ENCODE results near the gene CHP1. TPM values are rescaled to one million over a fixed set of nuclear protein-coding genes. Genes with fewer than 3 reads are reported as not detected.

Gene CHP1
- 55.8 TPM for polyA plus RNA-seq
- long read RNA-seq, donor 1, transcript CHP1-201 (7 exons, 3,329 nt), result major isoform, 9 of 80 reads
- long read RNA-seq, donor 1, partial matches to known transcripts, result 71 of 80 reads
- long read RNA-seq, donor 1, other reads (novel, unspliced or antisense), result 0 of 80 reads
- long read RNA-seq, donor 2, transcript CHP1-201 (7 exons, 3,329 nt), result major isoform, 13 of 13 reads
- long read RNA-seq, donor 2, partial matches to known transcripts, result 0 of 13 reads
- long read RNA-seq, donor 2, other reads (novel, unspliced or antisense), result 0 of 13 reads
- long read RNA-seq, donor 3, result 0 reads
- long read RNA-seq, donor 4, partial matches to known transcripts, result 0 of 3 reads
- long read RNA-seq, donor 4, other reads (novel, unspliced or antisense), result 0 of 3 reads
- long read RNA-seq, donor 5, transcript CHP1-201 (7 exons, 3,329 nt), result major isoform, 9 of 9 reads
- long read RNA-seq, donor 5, partial matches to known transcripts, result 0 of 9 reads
- long read RNA-seq, donor 5, other reads (novel, unspliced or antisense), result 0 of 9 reads
- long read RNA-seq, donor 6, transcript CHP1-201 (7 exons, 3,329 nt), result major isoform, 16 of 16 reads
- long read RNA-seq, donor 6, partial matches to known transcripts, result 0 of 16 reads
- long read RNA-seq, donor 6, other reads (novel, unspliced or antisense), result 0 of 16 reads
- long read RNA-seq, donor 7, transcript CHP1-201 (7 exons, 3,329 nt), result major isoform, 7 of 13 reads
- long read RNA-seq, donor 7, partial matches to known transcripts, result 6 of 13 reads
- long read RNA-seq, donor 7, other reads (novel, unspliced or antisense), result 0 of 13 reads
- long read RNA-seq, donor 8, transcript CHP1-201 (7 exons, 3,329 nt), result major isoform, 18 of 23 reads
- long read RNA-seq, donor 8, partial matches to known transcripts, result 5 of 23 reads
- long read RNA-seq, donor 8, other reads (novel, unspliced or antisense), result 0 of 23 reads
- long read RNA-seq, donor 9, transcript CHP1-201 (7 exons, 3,329 nt), result major isoform, 7 of 50 reads
- long read RNA-seq, donor 9, partial matches to known transcripts, result 43 of 50 reads
- long read RNA-seq, donor 9, other reads (novel, unspliced or antisense), result 0 of 50 reads
- long read RNA-seq, donor 10, transcript CHP1-201 (7 exons, 3,329 nt), result major isoform, 16 of 16 reads
- long read RNA-seq, donor 10, partial matches to known transcripts, result 0 of 16 reads
- long read RNA-seq, donor 10, other reads (novel, unspliced or antisense), result 0 of 16 reads
- long read RNA-seq, donor 11, transcript CHP1-201 (7 exons, 3,329 nt), result major isoform, 16 of 16 reads
- long read RNA-seq, donor 11, partial matches to known transcripts, result 0 of 16 reads
- long read RNA-seq, donor 11, other reads (novel, unspliced or antisense), result 0 of 16 reads

- peak within 1 kb of the TSS; percentile 86 for H3K4me3 ChIP-seq (ENCODE audit: low read length)
- peak; percentile 98 to 99 for DNase-seq
- H3K36me3 ChIP-seq (ENCODE audit: control insufficient read depth, insufficient read depth, low read length), result no peaks in the 10 kb centered on the region
- peak within 1 kb of the TSS; percentile 93 for H3K27ac ChIP-seq (ENCODE audit: low read length)
- H3K4me1 ChIP-seq (ENCODE audit: control insufficient read depth, insufficient read depth, low read length), result peaks cover 6% of the 10 kb centered on the region
- H3K27me3 ChIP-seq (ENCODE audit: control insufficient read depth, insufficient read depth, low read length), result no peaks in the 10 kb centered on the region
- H3K9me3 ChIP-seq (ENCODE audit: control insufficient read depth, low read depth, low read length), result no peaks in the 10 kb centered on the region
- WGBS (ENCODE audit: insufficient coverage, low lambda C conversion rate), result no CpG with 5 or more reads among the region's 72 CpGs
Observed at GRCh38 chr15:41230650-41231421, at the start of gene CHP1, which contains the start of gene EXD1. Gene CHP1 (plus strand): TSS chr15:41231268. CDS start chr15:41231383, 115 bp downstream. Gene EXD1 (minus strand): TSS chr15:41230757. CDS start chr15:41226575, 4,182 bp downstream.

GRCh38 chr15:41182266-41182665 lies 48.8 kb upstream of the CHP1 start:
- Histone ChIP-seq H3K27ac (ENCODE audit: low read length) (no peak overlapping the region), H3K4me3 (ENCODE audit: low read length) (no peak overlapping the region), H3K9me3 (ENCODE audit: control insufficient read depth, low read depth, low read length) (no peaks in the 10 kb centered on the region), H3K36me3 (ENCODE audit: control insufficient read depth, insufficient read depth, low read length) (no peaks in the 10 kb centered on the region), H3K4me1 (ENCODE audit: control insufficient read depth, insufficient read depth, low read length) (no peaks in the 10 kb centered on the region), H3K27me3 (ENCODE audit: control insufficient read depth, insufficient read depth, low read length) (no peaks in the 10 kb centered on the region)
- WGBS (ENCODE audit: insufficient coverage, low lambda C conversion rate), result no CpG with 5 or more reads among the region's 4 CpGs
- DNase-seq, result no peak

- DNase-seq, result no peak
- Histone ChIP-seq H3K4me1 (ENCODE audit: control insufficient read depth, insufficient read depth, low read length) (no peaks in the 10 kb centered on the region), H3K4me3 (ENCODE audit: low read length) (no peak overlapping the region), H3K27ac (ENCODE audit: low read length) (no peak overlapping the region), H3K36me3 (ENCODE audit: control insufficient read depth, insufficient read depth, low read length) (no peaks in the 10 kb centered on the region), H3K9me3 (ENCODE audit: control insufficient read depth, low read depth, low read length) (no peaks in the 10 kb centered on the region), H3K27me3 (ENCODE audit: control insufficient read depth, insufficient read depth, low read length) (no peaks in the 10 kb centered on the region)
- WGBS (ENCODE audit: insufficient coverage, low lambda C conversion rate), result 100% methylated on average over 1 of the region's 2 CpGs
Observed at GRCh38 chr15:41183581-41183980, 47.5 kb upstream of the CHP1 start.

- DNase-seq, result no peak
- Histone ChIP-seq H3K4me3 (ENCODE audit: low read length) (no peak overlapping the region), H3K27ac (ENCODE audit: low read length) (no peak overlapping the region), H3K27me3 (ENCODE audit: control insufficient read depth, insufficient read depth, low read length) (no peaks in the 10 kb centered on the region), H3K4me1 (ENCODE audit: control insufficient read depth, insufficient read depth, low read length) (no peaks in the 10 kb centered on the region), H3K9me3 (ENCODE audit: control insufficient read depth, low read depth, low read length) (no peaks in the 10 kb centered on the region), H3K36me3 (ENCODE audit: control insufficient read depth, insufficient read depth, low read length) (no peaks in the 10 kb centered on the region)
- 100% methylated on average over 1 of the region's 1 CpG for WGBS (ENCODE audit: insufficient coverage, low lambda C conversion rate)
Observed at GRCh38 chr15:41194444-41194843, 36.6 kb upstream of the CHP1 start.

GRCh38 chr15:41199470-41199869 lies 31.6 kb upstream of the CHP1 start:
- H3K27ac ChIP-seq (ENCODE audit: low read length), result no peak overlapping the region
- DNase-seq, result no peak
- H3K4me1 ChIP-seq (ENCODE audit: control insufficient read depth, insufficient read depth, low read length), result no peaks in the 10 kb centered on the region
- H3K36me3 ChIP-seq (ENCODE audit: control insufficient read depth, insufficient read depth, low read length), result no peaks in the 10 kb centered on the region
- no peaks in the 10 kb centered on the region for H3K27me3 ChIP-seq (ENCODE audit: control insufficient read depth, insufficient read depth, low read length)
- H3K9me3 ChIP-seq (ENCODE audit: control insufficient read depth, low read depth, low read length), result no peaks in the 10 kb centered on the region
- H3K4me3 ChIP-seq (ENCODE audit: low read length), result no peak overlapping the region

- Histone ChIP-seq H3K4me1 (ENCODE audit: control insufficient read depth, insufficient read depth, low read length) (no peaks in the 10 kb centered on the region), H3K36me3 (ENCODE audit: control insufficient read depth, insufficient read depth, low read length) (no peaks in the 10 kb centered on the region), H3K27ac (ENCODE audit: low read length) (no peak overlapping the region), H3K9me3 (ENCODE audit: control insufficient read depth, low read depth, low read length) (no peaks in the 10 kb centered on the region), H3K4me3 (ENCODE audit: low read length) (no peak overlapping the region), H3K27me3 (ENCODE audit: control insufficient read depth, insufficient read depth, low read length) (no peaks in the 10 kb centered on the region)
- no peak for DNase-seq
- no CpG with 5 or more reads among the region's 7 CpGs for WGBS (ENCODE audit: insufficient coverage, low lambda C conversion rate)
Observed at GRCh38 chr15:41203395-41203794, 27.7 kb upstream of the CHP1 start.

- 82% methylated on average over 2 of the region's 3 CpGs for WGBS (ENCODE audit: insufficient coverage, low lambda C conversion rate)
- H3K4me1 ChIP-seq (ENCODE audit: control insufficient read depth, insufficient read depth, low read length), result no peaks in the 10 kb centered on the region
- no peak for DNase-seq
Observed at GRCh38 chr15:41205315-41205714, 25.8 kb upstream of the CHP1 start.

GRCh38 chr15:41207687-41208448 lies 23.2 kb upstream of the CHP1 start:
- no CpG with 5 or more reads among the region's 5 CpGs for WGBS (ENCODE audit: insufficient coverage, low lambda C conversion rate)
- no peaks in the 10 kb centered on the region for H3K9me3 ChIP-seq (ENCODE audit: control insufficient read depth, low read depth, low read length)
- no peaks in the 10 kb centered on the region for H3K4me1 ChIP-seq (ENCODE audit: control insufficient read depth, insufficient read depth, low read length)
- no peak overlapping the region for H3K4me3 ChIP-seq (ENCODE audit: low read length)
- H3K27me3 ChIP-seq (ENCODE audit: control insufficient read depth, insufficient read depth, low read length), result no peaks in the 10 kb centered on the region
- no peak overlapping the region for H3K27ac ChIP-seq (ENCODE audit: low read length)
- no peak for DNase-seq
- no peaks in the 10 kb centered on the region for H3K36me3 ChIP-seq (ENCODE audit: control insufficient read depth, insufficient read depth, low read length)

More at GRCh38 chr15:41205315-41205714, 25.8 kb upstream of the CHP1 start:
- no peaks in the 10 kb centered on the region for H3K9me3 ChIP-seq (ENCODE audit: control insufficient read depth, low read depth, low read length)
- H3K4me3 ChIP-seq (ENCODE audit: low read length), result no peak overlapping the region
- no peaks in the 10 kb centered on the region for H3K36me3 ChIP-seq (ENCODE audit: control insufficient read depth, insufficient read depth, low read length)
- no peaks in the 10 kb centered on the region for H3K27me3 ChIP-seq (ENCODE audit: control insufficient read depth, insufficient read depth, low read length)
- no peak overlapping the region for H3K27ac ChIP-seq (ENCODE audit: low read length)

GRCh38 chr15:41215708-41216107 lies 15.4 kb upstream of the CHP1 start:
- Histone ChIP-seq H3K9me3 (ENCODE audit: control insufficient read depth, low read depth, low read length) (no peaks in the 10 kb centered on the region), H3K4me1 (ENCODE audit: control insufficient read depth, insufficient read depth, low read length) (no peaks in the 10 kb centered on the region), H3K36me3 (ENCODE audit: control insufficient read depth, insufficient read depth, low read length) (no peaks in the 10 kb centered on the region), H3K4me3 (ENCODE audit: low read length) (no peak overlapping the region), H3K27me3 (ENCODE audit: control insufficient read depth, insufficient read depth, low read length) (no peaks in the 10 kb centered on the region), H3K27ac (ENCODE audit: low read length) (no peak overlapping the region)
- DNase-seq, result no peak
- 80% methylated on average over 1 of the region's 2 CpGs for WGBS (ENCODE audit: insufficient coverage, low lambda C conversion rate)
